K562 (cell line): Measurements from ENCODE around the gene ACTR3C. TPM values are rescaled to one million over a fixed set of nuclear protein-coding genes. Genes with fewer than 3 reads are reported as not detected.

Experiments used
- ATAC-seq: fragments of 200-7000 bp; cut with Tn5 transposase; 3 replicates; pipeline ENCODE4 v1.9.1; 2020; ENCODE audit warnings: moderate library complexity
- BruUV-seq: library from RNA; stranded (reverse); fragments of 400-500 nt; replicated peaks from 2 replicates; lab custom pipeline; 2021; lab: Mats Ljungman, UMichigan
- CTCF ChIA-PET: fragments of 300-600 bp; formaldehyde crosslinking; extraction: SDS; loops from one replicate; lab custom pipeline; 2021; ENCODE audit warnings: low intra/inter-chr PET ratio; lab: Yijun Ruan, JAX
- POLR2A ChIA-PET: fragments of 300-600, 350-650 bp; sonication (Branson Sonifier 250); formaldehyde crosslinking; extraction: SDS; loops from one replicate; lab custom pipeline; 2021; ENCODE audit warnings: antibody characterized with exemption, inconsistent platforms; lab: Yijun Ruan, JAX
- DNase-seq, 4 experiments: peaks; one replicate each; pipeline versions ENCODE4 v3.0.0 to v3.0.0-alpha.2; 2011 to 2018; ENCODE audit warnings: low spot score in 3 of 4, mixed read lengths in 3 of 4; ENCODE audit errors: extremely low read depth in 1 of 4
- FAIRE-seq: peaks from 2 replicates; lab custom pipeline; 2011; peaks lifted over from hg19 to GRCh38; lab: Jason Lieb, UNC
- H2AFZ ChIP-seq: 2 replicates; pipeline ENCODE4 v1.6.0; 2011; ENCODE audit warnings: low read depth, low read length, control low read depth, inconsistent platforms
- H3K27ac ChIP-seq: fragments of 200-600 bp; 3 replicates; pipeline ENCODE4 v1.8.0; 2011; ENCODE audit warnings: low read depth, mild to moderate bottlenecking, control low read depth, inconsistent platforms, low read length, moderate library complexity, mixed read lengths; ENCODE audit errors: extremely low read depth
- H3K27me3 ChIP-seq, 2 experiments: fragments of 300-600 bp in 1 of 2; 2 replicates in 1 of 2; 3 replicates in 1 of 2; pipeline versions ENCODE4 v1.6.0 to v1.8.0; 2011; ENCODE audit warnings: inconsistent platforms in 2 of 2, low read length in 2 of 2, mild to moderate bottlenecking in 1 of 2, mixed read lengths in 1 of 2, moderate library complexity in 1 of 2; ENCODE audit not compliant: control insufficient read depth in 2 of 2, insufficient read depth in 2 of 2
- H3K36me3 ChIP-seq: fragments of 300-600 bp; 3 replicates; pipeline ENCODE4 v1.8.0; 2011; ENCODE audit warnings: mild to moderate bottlenecking, low read length, inconsistent platforms; ENCODE audit not compliant: control insufficient read depth, insufficient read depth
- H3K4me1 ChIP-seq, 2 experiments: fragments of 200-600 bp in 1 of 2; replicated peaks in 1 of 2; 2 replicates in 1 of 2; 3 replicates in 1 of 2; pipeline versions ENCODE4 v1.5.1 to v1.8.0; 2011; ENCODE audit warnings: inconsistent platforms in 2 of 2, low read length in 2 of 2, mild to moderate bottlenecking in 1 of 2, mixed read lengths in 1 of 2, moderate library complexity in 1 of 2; ENCODE audit not compliant: control insufficient read depth in 2 of 2, insufficient read depth in 2 of 2
- H3K4me2 ChIP-seq: 2 replicates; pipeline ENCODE4 v1.6.1; 2011; ENCODE audit warnings: low read length, control low read depth, inconsistent platforms, mixed read lengths; ENCODE audit not compliant: insufficient read depth
- H3K4me3 ChIP-seq: fragments of 200-600 bp; sonication (generic), shearing (Covaris generic); 2 replicates; pipeline ENCODE4 v1.5.1; 2016; ENCODE audit warnings: control low read depth, inconsistent platforms
- H3K79me2 ChIP-seq: fragments of 200-600 bp; 3 replicates; pipeline ENCODE4 v1.8.0; 2011; ENCODE audit warnings: low read length, inconsistent platforms; ENCODE audit not compliant: control insufficient read depth, insufficient read depth
- H3K9ac ChIP-seq, 2 experiments: 2 replicates each; pipeline versions ENCODE4 v1.6.0 to v1.6.1; 2011; ENCODE audit warnings: low read depth in 2 of 2, low read length in 2 of 2, control low read depth in 1 of 2, inconsistent platforms in 1 of 2, mild to moderate bottlenecking in 1 of 2, mixed read lengths in 1 of 2; ENCODE audit not compliant: insufficient read depth in 1 of 2
- H3K9me1 ChIP-seq: one replicate; pipeline ENCODE4 v1.6.0; 2011; ENCODE audit warnings: inconsistent platforms, mild to moderate bottlenecking, low read length, moderate library complexity; ENCODE audit not compliant: control insufficient read depth, insufficient read depth
- H3K9me3 ChIP-seq: replicated peaks from 2 replicates; pipeline ENCODE4 v1.5.1; 2011; ENCODE audit warnings: low read depth, low read length, inconsistent platforms; ENCODE audit not compliant: control insufficient read depth, insufficient read depth
- H4K20me1 ChIP-seq: replicated peaks from 2 replicates; pipeline ENCODE4 v1.6.1; 2011; ENCODE audit warnings: low read length, inconsistent platforms, mixed read lengths; ENCODE audit not compliant: control insufficient read depth, insufficient read depth
- DPF2 ChIP-seq: fragments of 450-650 bp; IDR thresholded peaks from 2 replicates; pipeline ENCODE4 v1.6.1; 2016
- EGR1 ChIP-seq: fragments of 450-650 bp; conservative IDR thresholded peaks from 2 replicates; pipeline ENCODE4 v1.6.1; 2017; ENCODE audit warnings: mild to moderate bottlenecking
- LEF1 ChIP-seq: fragments of 450-650 bp; IDR thresholded peaks from 2 replicates; pipeline ENCODE4 v1.6.1; 2016; ENCODE audit warnings: mild to moderate bottlenecking
- MTA1 ChIP-seq: fragments of 450-650 bp; IDR thresholded peaks from 2 replicates; pipeline ENCODE4 v1.6.1; 2017; ENCODE audit warnings: borderline replicate concordance
- PREB ChIP-seq: sonication (generic); formaldehyde crosslinking; IDR thresholded peaks from 2 replicates; pipeline ENCODE4 v1.8.1; 2023; ENCODE audit warnings: mild to moderate bottlenecking, missing genetic modification reagents
- USF2 ChIP-seq: sonication (generic); formaldehyde crosslinking; IDR thresholded peaks from 2 replicates; pipeline ENCODE4 v1.5.0; 2020; ENCODE audit warnings: missing genetic modification reagents
- ZBTB2 ChIP-seq: fragments of 450-650 bp; IDR thresholded peaks from 2 replicates; pipeline ENCODE4 v1.6.1; 2016; ENCODE audit warnings: antibody characterized with exemption
- ZKSCAN1 ChIP-seq: fragments of 150-350 bp; IDR thresholded peaks from 2 replicates; pipeline ENCODE4 v1.6.1; 2016; ENCODE audit warnings: low read depth, low read length
- WGBS: fragments of 100-300 bp; shearing (Covaris generic); methylation state at CpG from one replicate; pipeline ENCODE4 v1.1.6; 2016; ENCODE audit warnings: low coverage, mixed read lengths; ENCODE audit not compliant: insufficient coverage; ENCODE audit errors: missing lambda C conversion rate; 5-methylcytosine and 5-hydroxymethylcytosine counted together
- in situ Hi-C: fragments of 300-500 bp; cut with MboI; formaldehyde crosslinking; loops from 4 replicates; pipeline ENCODE4 v1.15.0; 2018; ENCODE audit warnings: inconsistent platforms, mixed read lengths
- intact Hi-C: fragments of 100-400 bp; cut with micrococcal nuclease; formaldehyde crosslinking; loops from 2 replicates; pipeline ENCODE4 v1.14.2; 2022
- polyA plus RNA-seq, 8 experiments: library from polyadenylated mRNA; depleted of rRNA in 4 of 8; stranded (reverse) in 5 of 8; unstranded in 3 of 8; fragments of >200 nt; fragmentation: Nextera tagmentation in 2 of 8; fragmentation: Illumina TruSeq in 1 of 8; extraction: Ambion mirVana in 2 of 8; extraction: Trizol in 1 of 8; gene quantifications; 2 replicates each; pipeline versions ENCODE4 v1.2.1 to v1.2.3, GENCODE V29; 2011 to 2014; ENCODE audit warnings: inconsistent platforms in 1 of 8, missing spikeins in 1 of 8
- total RNA-seq, 7 experiments: library from RNA; depleted of rRNA in 6 of 7; stranded (reverse); fragments of >200 nt in 6 of 7; fragmentation: Illumina TruSeq in 2 of 7; extraction: Trizol in 2 of 7; gene quantifications; 2 replicates each; pipeline versions ENCODE4 v1.2.1 to v1.2.3, GENCODE V29; 2011 to 2021; ENCODE audit warnings: low replicate concordance in 1 of 7
- TF ChIP-seq, protein P1 (sequence below), 2 experiments: fragments of 450-650 bp; formaldehyde crosslinking in 1 of 2; IDR thresholded peaks; 2 replicates each; pipeline versions ENCODE4 v1.4.0 to v1.6.1; 2014 to 2020; ENCODE audit warnings: mild to moderate bottlenecking in 2 of 2, borderline replicate concordance in 1 of 2, low read depth in 1 of 2

The ACTR3C gene
- total and polyA plus RNA-seq, 9 of the 15 experiments (the other 6 are each of a cell fraction or from before 2014, with no cell fraction given), result 9.0 to 35.4 (median 13.3) TPM

- ATAC-seq, result peak; percentile 84
- ChIA-PET POLR2A (interaction anchor here (0.6 to 1.2 kb wide), 2 partner anchors 10 to 29 kb away, joined by 3 to 9 read pairs; partner anchors contain the start of gene REPIN1), CTCF (interaction anchor here (0.9 kb wide), 2 partner anchors 60 to 65 kb away, joined by 3 to 4 read pairs; no protein-coding TSS in a partner anchor)
- H3K4me1 ChIP-seq, result peaks cover 30 to 33% of the 10 kb centered on the region in 2 experiments; a peak in 4 of 5 replicates
- H3K4me2 ChIP-seq, result peak overlapping the region; percentile 30
- 38% methylated on average over 13 of the region's 13 CpGs for WGBS
- intact Hi-C loops, result loop anchor here (2.0 to 10.0 kb wide), 3 partner anchors 21 to 397 kb away; partner anchors contain the start of gene ZNF775
- no peaks in the 10 kb centered on the region for H3K36me3 ChIP-seq
- H3K27ac ChIP-seq, result no peak overlapping the region
- H3K27me3 ChIP-seq, result no peaks in the 10 kb centered on the region; a peak in 1 of 5 replicates
- BruUV-seq, result no TSS peak
- in situ Hi-C loops, result no loop called here
- DNase-seq, result peak; percentile 61 to 76 (median 68)
- H3K79me2 ChIP-seq, result no peaks in the 10 kb centered on the region
- H3K9me3 ChIP-seq, result no peaks in the 10 kb centered on the region
- H3K9ac ChIP-seq, result peak overlapping the region in 1 of 2 experiments; percentile 69; a peak in 1 of 4 replicates
- FAIRE-seq, result peak; percentile 73
- peaks cover 5% of the 10 kb centered on the region for H3K9me1 ChIP-seq
- no peaks in the 10 kb centered on the region for H4K20me1 ChIP-seq
- no peak overlapping the region for H3K4me3 ChIP-seq
- peak overlapping the region; percentile 48 for H2AFZ ChIP-seq
- TF ChIP-seq ZKSCAN1 (peak; percentile 66; the same call in 1 of the 2 replicates), EGR1 (peak; percentile 42; the same call in 1 of the 2 replicates), LEF1 (0 out of 2 replicates have a peak, but pooled peaks have one; percentile 19), USF2 (CRISPR knock-in tag) (no peak), ZBTB2 (no peak; the same call in 1 of the 2 replicates), PREB (CRISPR knock-in tag) (0 out of 2 replicates have a peak, but pooled peaks have one; percentile 42), DPF2 (peak; percentile 83), MTA1 (peak; percentile 42; the same call in 1 of the 2 replicates)
- TF ChIP-seq, protein P1, sequence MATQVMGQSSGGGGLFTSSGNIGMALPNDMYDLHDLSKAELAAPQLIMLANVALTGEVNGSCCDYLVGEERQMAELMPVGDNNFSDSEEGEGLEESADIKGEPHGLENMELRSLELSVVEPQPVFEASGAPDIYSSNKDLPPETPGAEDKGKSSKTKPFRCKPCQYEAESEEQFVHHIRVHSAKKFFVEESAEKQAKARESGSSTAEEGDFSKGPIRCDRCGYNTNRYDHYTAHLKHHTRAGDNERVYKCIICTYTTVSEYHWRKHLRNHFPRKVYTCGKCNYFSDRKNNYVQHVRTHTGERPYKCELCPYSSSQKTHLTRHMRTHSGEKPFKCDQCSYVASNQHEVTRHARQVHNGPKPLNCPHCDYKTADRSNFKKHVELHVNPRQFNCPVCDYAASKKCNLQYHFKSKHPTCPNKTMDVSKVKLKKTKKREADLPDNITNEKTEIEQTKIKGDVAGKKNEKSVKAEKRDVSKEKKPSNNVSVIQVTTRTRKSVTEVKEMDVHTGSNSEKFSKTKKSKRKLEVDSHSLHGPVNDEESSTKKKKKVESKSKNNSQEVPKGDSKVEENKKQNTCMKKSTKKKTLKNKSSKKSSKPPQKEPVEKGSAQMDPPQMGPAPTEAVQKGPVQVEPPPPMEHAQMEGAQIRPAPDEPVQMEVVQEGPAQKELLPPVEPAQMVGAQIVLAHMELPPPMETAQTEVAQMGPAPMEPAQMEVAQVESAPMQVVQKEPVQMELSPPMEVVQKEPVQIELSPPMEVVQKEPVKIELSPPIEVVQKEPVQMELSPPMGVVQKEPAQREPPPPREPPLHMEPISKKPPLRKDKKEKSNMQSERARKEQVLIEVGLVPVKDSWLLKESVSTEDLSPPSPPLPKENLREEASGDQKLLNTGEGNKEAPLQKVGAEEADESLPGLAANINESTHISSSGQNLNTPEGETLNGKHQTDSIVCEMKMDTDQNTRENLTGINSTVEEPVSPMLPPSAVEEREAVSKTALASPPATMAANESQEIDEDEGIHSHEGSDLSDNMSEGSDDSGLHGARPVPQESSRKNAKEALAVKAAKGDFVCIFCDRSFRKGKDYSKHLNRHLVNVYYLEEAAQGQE (IDR thresholded peaks at IDR 0.05; ENCODE audit: borderline replicate concordance), result peak; percentile 53; the same call in 1 of the 2 replicates
- TF ChIP-seq, protein P1 (CRISPR knock-in tag; IDR thresholded peaks at IDR 0.05; ENCODE audit: low read depth), result no peak
These were observed 34.6 kb upstream of the ACTR3C start for GRCh38 chr7:150357771-150358427.
